HFFc6 (cell line): ENCODE measurements around the gene XRCC3. TPM values are rescaled to one million over a fixed set of nuclear protein-coding genes. Genes with fewer than 3 reads are reported as not detected.

Experiments used
- DNase-seq: peaks from one replicate; pipeline ENCODE4 v3.0.0-alpha.2; 2018
- H3K27ac Mint-ChIP-seq: 2 replicates; pipeline ENCODE4 v1.8.0; 2020; ENCODE audit warnings: mild to moderate bottlenecking, mixed read lengths
- H3K27me3 Mint-ChIP-seq: 2 replicates; pipeline ENCODE4 v1.8.0; 2021; ENCODE audit warnings: mild to moderate bottlenecking, moderate library complexity, mixed read lengths; ENCODE audit not compliant: insufficient read depth
- H3K36me3 Mint-ChIP-seq: 2 replicates; pipeline ENCODE4 v1.8.0; 2021; ENCODE audit warnings: low read depth, mixed read lengths
- H3K4me1 Mint-ChIP-seq: 2 replicates; pipeline ENCODE4 v1.8.0; 2020; ENCODE audit warnings: low read depth, mixed read lengths
- H3K4me3 Mint-ChIP-seq: 2 replicates; pipeline ENCODE4 v1.8.0; 2020; ENCODE audit warnings: mild to moderate bottlenecking, moderate library complexity, mixed read lengths
- H3K9me3 Mint-ChIP-seq: 2 replicates; pipeline ENCODE4 v1.8.0; 2020; ENCODE audit warnings: mild to moderate bottlenecking, mixed read lengths
- total RNA-seq, 6 experiments: library from RNA; stranded (reverse); fragmentation: NEBNext Ultra II Directional; extraction: Animal tissue kit (Norgen Biotek cat#: 25700); gene quantifications; 2 replicates in 1 of 6; 3 replicates in 5 of 6; pipeline ENCODE4 v1.2.3, GENCODE V29; 2021
- TF ChIP-seq, protein P1 (sequence below): fragments of 200-600 bp; sonication (generic); IDR thresholded peaks from 2 replicates; pipeline ENCODE4 v1.5.0; 2021; ENCODE audit warnings: antibody characterized with exemption, mild to moderate bottlenecking

Gene XRCC3
- total RNA-seq, 6 experiments from 2014 or later, result 7.3 to 15.7 (median 13.4) TPM

DNA sequence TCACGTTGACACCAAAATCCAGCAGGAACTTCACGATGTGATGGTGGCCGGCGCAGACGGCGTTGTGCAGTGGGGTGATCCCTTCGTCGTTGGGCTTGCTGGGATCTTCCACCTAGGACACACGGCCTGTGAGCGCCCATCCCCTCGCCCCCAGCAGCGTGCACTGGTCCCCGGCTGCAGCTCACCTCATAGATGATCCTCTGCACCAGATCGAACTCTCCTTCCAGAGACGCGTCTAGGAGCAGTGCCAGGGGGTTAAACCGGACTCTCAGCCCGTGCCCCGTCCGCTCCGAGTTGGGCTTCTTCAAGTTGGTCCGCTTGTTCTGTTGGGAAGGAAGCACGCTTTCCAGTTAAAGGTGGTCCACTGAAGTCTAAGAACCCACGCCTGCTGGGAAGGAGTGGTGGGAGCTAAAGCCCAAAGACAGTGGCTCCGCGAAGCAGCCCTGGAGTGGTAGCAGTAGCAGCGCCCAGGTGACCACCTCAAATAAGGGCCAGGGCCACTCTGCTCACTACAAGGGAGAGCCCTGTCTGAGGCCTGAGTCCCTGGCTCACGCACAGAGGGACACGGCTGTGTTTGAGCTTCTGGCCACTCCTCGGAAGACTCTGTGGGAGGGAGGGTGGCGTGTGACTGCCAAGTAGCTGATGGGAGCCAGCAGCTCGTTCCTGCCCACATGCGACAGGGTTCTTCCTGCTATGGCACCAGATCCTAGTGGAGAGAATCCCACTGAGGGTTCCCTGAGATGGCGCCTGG is 23.6 kb upstream of the XRCC3 start:
- no peak for DNase-seq
- H3K9me3 Mint-ChIP-seq, result no peaks in the 10 kb centered on the region
- no peak overlapping the region for H3K27ac Mint-ChIP-seq
- no peak overlapping the region for H3K4me3 Mint-ChIP-seq
- H3K36me3 Mint-ChIP-seq, result peaks cover 5% of the 10 kb centered on the region; the same call in 1 of the 2 replicates
- H3K27me3 Mint-ChIP-seq, result peaks cover 9% of the 10 kb centered on the region
- H3K4me1 Mint-ChIP-seq, result peaks cover 20% of the 10 kb centered on the region
- TF ChIP-seq, protein P1, sequence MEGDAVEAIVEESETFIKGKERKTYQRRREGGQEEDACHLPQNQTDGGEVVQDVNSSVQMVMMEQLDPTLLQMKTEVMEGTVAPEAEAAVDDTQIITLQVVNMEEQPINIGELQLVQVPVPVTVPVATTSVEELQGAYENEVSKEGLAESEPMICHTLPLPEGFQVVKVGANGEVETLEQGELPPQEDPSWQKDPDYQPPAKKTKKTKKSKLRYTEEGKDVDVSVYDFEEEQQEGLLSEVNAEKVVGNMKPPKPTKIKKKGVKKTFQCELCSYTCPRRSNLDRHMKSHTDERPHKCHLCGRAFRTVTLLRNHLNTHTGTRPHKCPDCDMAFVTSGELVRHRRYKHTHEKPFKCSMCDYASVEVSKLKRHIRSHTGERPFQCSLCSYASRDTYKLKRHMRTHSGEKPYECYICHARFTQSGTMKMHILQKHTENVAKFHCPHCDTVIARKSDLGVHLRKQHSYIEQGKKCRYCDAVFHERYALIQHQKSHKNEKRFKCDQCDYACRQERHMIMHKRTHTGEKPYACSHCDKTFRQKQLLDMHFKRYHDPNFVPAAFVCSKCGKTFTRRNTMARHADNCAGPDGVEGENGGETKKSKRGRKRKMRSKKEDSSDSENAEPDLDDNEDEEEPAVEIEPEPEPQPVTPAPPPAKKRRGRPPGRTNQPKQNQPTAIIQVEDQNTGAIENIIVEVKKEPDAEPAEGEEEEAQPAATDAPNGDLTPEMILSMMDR, result no peak

DNA sequence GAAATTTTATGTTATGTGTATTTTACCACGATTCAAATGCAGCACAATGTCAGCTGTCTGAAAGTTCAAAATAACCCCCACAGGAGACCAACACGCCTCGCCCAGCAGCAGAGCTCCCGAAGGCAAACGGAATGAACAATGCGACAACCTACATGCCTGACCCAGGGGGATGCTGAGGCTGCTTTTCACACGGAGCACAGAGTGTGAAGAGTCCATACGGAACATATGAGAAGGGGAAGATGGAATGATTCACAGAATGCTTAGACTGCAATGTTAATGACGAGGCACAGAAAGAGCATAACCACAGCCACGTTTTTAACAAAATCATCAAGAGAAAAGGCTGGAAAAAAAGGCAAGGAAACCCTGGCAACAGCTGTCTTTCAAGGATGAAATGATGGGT is 22.9 kb upstream of the XRCC3 start:
- Mint-ChIP-seq H3K27ac (no peak overlapping the region), H3K9me3 (no peaks in the 10 kb centered on the region), H3K27me3 (peaks cover 9% of the 10 kb centered on the region), H3K4me3 (no peak overlapping the region), H3K4me1 (peaks cover 25% of the 10 kb centered on the region), H3K36me3 (peaks cover 5% of the 10 kb centered on the region; the same call in 1 of the 2 replicates)
- DNase-seq, result no peak
- TF ChIP-seq, protein P1, result no peak

DNA sequence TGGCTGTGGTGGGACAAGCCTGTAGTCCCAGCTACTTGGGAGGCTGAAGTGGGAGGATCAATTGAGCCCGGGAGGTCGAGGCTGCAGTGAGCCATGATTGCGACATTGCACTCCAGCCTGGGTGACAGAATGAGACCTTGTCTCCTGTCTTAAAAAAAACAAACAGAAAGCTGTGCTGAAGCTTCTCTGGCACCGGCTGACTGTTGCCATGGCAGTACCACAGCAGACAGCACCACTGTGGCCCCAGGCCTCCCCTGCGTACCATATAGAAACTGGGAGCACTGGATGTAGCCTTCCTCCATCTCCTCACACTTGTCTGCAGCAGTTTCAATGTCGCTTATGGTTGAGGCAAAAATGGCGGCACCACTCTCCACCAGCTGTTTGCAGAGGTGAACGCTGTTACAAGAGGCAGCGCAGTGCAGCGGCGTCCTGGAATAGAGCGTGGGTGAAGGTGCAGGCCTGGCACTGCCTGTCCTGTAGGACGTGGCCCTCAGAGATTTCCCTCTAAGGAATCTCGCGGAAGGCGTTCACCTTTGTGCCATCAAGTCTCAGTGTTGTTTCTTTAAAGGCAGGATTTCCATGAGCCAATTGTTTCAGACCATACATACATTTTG is 22.3 kb upstream of the XRCC3 start:
- H3K4me1 Mint-ChIP-seq, result peaks cover 25% of the 10 kb centered on the region
- peaks cover 5% of the 10 kb centered on the region; the same call in 1 of the 2 replicates for H3K36me3 Mint-ChIP-seq
- DNase-seq, result no peak
- peaks cover 9% of the 10 kb centered on the region for H3K27me3 Mint-ChIP-seq
- no peak overlapping the region for H3K27ac Mint-ChIP-seq
- TF ChIP-seq, protein P1, result no peak
- H3K4me3 Mint-ChIP-seq, result no peak overlapping the region
- no peaks in the 10 kb centered on the region for H3K9me3 Mint-ChIP-seq

DNA sequence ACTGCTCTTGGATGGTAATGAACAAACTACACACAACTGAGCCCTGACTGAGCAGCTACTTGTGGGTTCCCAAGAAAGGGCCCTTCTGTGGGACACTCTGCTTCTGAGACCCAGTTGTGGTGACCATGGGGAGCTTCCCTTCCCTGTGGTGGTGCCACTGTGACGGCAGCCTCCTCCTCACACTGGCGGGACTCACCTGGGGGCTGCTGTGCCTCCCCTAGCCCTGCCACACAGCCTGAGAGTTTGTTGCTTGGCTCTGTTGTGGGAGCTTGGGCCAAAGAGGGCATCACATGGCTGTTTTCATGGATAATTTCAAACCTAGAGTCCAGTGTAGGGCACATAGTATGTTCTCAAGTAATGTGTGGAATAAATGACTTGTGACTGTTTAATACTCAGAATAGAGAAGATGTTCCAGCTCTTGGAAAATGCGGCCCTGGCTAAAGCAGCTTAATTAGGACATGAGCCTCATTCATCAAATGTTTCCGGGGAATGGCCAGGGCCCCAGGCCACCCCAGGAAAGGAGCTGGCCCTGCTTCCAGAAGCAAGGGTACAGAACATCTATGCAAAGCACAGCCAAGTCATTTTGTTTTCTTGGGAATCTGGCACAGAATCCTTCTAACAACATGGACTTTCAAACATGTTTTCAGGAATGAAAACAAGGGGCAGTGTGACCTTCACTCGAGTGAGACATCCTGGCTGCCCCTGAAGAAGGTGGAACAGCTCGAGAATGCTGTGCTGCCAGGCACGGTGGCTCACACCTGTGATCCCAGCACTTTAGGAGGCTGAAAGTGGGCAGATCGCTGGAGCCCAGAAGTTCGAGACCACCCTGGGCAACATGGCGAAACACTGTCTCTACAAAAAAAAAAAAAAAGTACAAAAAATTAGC is 21.5 kb upstream of the XRCC3 start:
- Mint-ChIP-seq H3K4me1 (peaks cover 24% of the 10 kb centered on the region), H3K4me3 (no peak overlapping the region), H3K27me3 (peaks cover 9% of the 10 kb centered on the region), H3K36me3 (peaks cover 5% of the 10 kb centered on the region; the same call in 1 of the 2 replicates), H3K27ac (no peak overlapping the region), H3K9me3 (no peaks in the 10 kb centered on the region)
- DNase-seq, result no peak
- TF ChIP-seq, protein P1, result no peak

DNA sequence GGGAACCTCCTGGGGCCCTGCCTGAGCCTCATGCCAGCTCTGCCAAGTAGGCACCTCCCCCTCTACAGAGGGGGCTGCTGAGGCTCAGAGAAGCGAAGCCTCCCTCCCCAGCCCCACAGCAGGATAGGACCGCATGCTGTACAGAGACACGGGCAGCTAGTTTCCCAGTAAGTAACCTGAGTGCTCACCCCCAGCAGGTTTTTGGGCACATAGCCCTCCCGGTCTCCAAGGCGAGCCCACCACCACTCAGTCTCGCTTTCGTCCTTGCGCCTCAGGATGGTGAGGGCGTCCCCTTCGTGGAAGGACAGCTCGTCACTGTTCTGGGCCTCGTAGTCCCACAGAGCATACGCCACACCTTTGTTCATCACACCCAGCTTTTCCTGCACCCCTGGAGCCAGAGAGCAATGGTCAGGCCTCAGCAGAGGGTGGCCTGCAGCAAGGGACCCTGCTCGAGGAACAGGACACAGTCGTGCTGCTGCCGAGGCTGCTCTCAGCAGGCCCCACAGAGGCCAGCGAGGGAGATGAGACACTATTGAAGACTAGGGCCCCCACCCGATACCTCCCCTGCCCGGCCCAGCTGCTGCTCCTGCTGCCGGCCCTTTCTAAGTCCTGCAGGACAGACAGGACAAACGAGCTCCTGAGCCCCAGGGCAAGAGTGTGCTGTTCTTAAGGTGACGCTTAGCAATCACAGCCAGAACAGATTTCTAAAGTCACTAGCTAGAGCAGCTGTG is 20.7 kb upstream of the XRCC3 start:
- DNase-seq, result no peak
- peaks cover 5% of the 10 kb centered on the region; the same call in 1 of the 2 replicates for H3K36me3 Mint-ChIP-seq
- peaks cover 16% of the 10 kb centered on the region for H3K4me1 Mint-ChIP-seq
- no peak overlapping the region for H3K27ac Mint-ChIP-seq
- H3K4me3 Mint-ChIP-seq, result no peak overlapping the region
- TF ChIP-seq, protein P1, result no peak
- H3K27me3 Mint-ChIP-seq, result peaks cover 9% of the 10 kb centered on the region
- H3K9me3 Mint-ChIP-seq, result no peaks in the 10 kb centered on the region
